Psoas muscle (tissue), 8 donors: ENCODE data around the gene COLEC11. TPM values are rescaled to one million over a fixed set of nuclear protein-coding genes. Genes with fewer than 3 reads are reported as not detected.
"Not testable (repeated sequence)": the region's sequence is repeated elsewhere in the genome, so short reads cannot be mapped to it uniquely, and the experiment has no call there.

ENCODE experiments used
- ATAC-seq, 4 donors: fragments of 200-7000 bp; cut with Tn5 transposase; one replicate each; pipeline ENCODE4 v1.9.1; 2020; ENCODE audit warnings: moderate library complexity in 3 of 4, mild to moderate bottlenecking in 2 of 4
- DNase-seq, 2 donors: peaks; one replicate each; pipeline ENCODE4 v3.0.0-alpha.2; 2020
- H3K27ac ChIP-seq: fragments of 200-600 bp; one replicate; pipeline ENCODE4 v1.8.0; 2022
- H3K27me3 ChIP-seq, 3 donors: fragments of 200-600 bp in 1 of 3; one replicate each; pipeline versions ENCODE4 v1.6.1 to v1.8.0; 2013 to 2022; ENCODE audit warnings: low read length in 2 of 3, mild to moderate bottlenecking in 2 of 3, moderate library complexity in 1 of 3; ENCODE audit not compliant: insufficient read depth in 3 of 3
- H3K36me3 ChIP-seq, 2 donors: fragments of 200-600 bp in 1 of 2; one replicate each; pipeline versions ENCODE4 v1.6.1 to v1.8.0; 2013 to 2022; ENCODE audit warnings: low read depth in 1 of 2, mild to moderate bottlenecking in 1 of 2, moderate library complexity in 1 of 2; ENCODE audit not compliant: insufficient read depth in 1 of 2
- H3K4me1 ChIP-seq: fragments of 200-600 bp; one replicate; pipeline ENCODE4 v1.8.0; 2022
- H3K4me3 ChIP-seq: fragments of 200-600 bp; one replicate; pipeline ENCODE4 v1.8.0; 2022; ENCODE audit warnings: mild to moderate bottlenecking
- H3K9me3 ChIP-seq: fragments of 200-600 bp; one replicate; pipeline ENCODE4 v1.8.0; 2022
- WGBS, 3 donors: extraction: QIAGEN DNeasy Blood & Tissue Kit; methylation state at CpG; one replicate each; pipeline versions ENCODE4 v1.1.6 to v1.1.7; 2013; 5-methylcytosine and 5-hydroxymethylcytosine counted together
- intact Hi-C, 2 donors: fragments of 100-400 bp; cut with DNase I; formaldehyde crosslinking; loops; one replicate each; pipeline versions ENCODE4 v1.11.0 to v1.14.2; 2022
- polyA plus RNA-seq, 3 donors: library from polyadenylated mRNA; stranded (reverse); fragments of 200-250 nt; gene quantifications; one replicate each; pipeline ENCODE4 v1.2.3, GENCODE V29; 2013
- total RNA-seq, 4 donors: library from RNA; stranded (reverse); fragmentation: NEBNext Ultra II Directional in 2 of 4; extraction: Animal tissue kit (Norgen Biotek cat#: 25700) in 2 of 4; gene quantifications; one replicate each; pipeline versions ENCODE4 v1.2.1 to v1.2.4, GENCODE V29; 2021 to 2023
- TF ChIP-seq, protein P1 (sequence below): fragments of 200-600 bp; IDR thresholded peaks from one replicate; pipeline ENCODE4 v1.8.0; 2022; ENCODE audit warnings: antibody characterized with exemption
- donor health status: healthy with polysubstance abuse.
- donor health status: DM: no; HTN: no; CAD: no; lungs with moderate emphysema.
- donor health status: Bipolar disorder and iron deficiency.
- donor health status: healthy.
- donor health status: DM: yes; HTN: yes; CAD: no.
- donor health status: DM: no; HTN: no; CAD: no.
- donor health status: DM: no; HTN: no; CAD: no.
- donor health status: DM: yes; HTN: yes; CAD: no.

The COLEC11 gene
- total and polyA plus RNA-seq, 7 donors: 0.22 to 1.0 (median 0.38) TPM; not detected in 1

DNA sequence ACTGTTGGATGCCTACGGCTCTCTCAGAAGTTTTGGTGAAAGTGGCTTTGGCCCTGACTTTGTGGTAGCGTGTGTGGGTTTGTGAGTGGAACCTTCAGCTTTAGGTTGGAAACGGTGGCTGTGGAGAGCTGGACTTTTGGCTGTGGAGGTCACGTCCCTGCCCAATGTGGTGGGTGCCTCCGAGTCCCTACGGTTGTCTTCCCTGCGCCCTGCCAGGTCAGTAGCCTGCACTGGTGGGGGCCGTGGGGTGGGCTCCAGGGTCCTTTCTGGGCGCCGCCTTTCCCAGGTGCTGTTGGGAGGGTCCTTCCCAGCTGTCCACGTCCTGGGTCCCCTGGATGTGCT lies 11.1 kb downstream of the COLEC11 start:
- ATAC-seq (peak in 1 of 4 donors; percentile 8), DNase-seq (no peak)
- Histone ChIP-seq H3K9me3 (no peaks in the 10 kb centered on the region), H3K27ac (no peak overlapping the region), H3K36me3 (no peaks in the 10 kb centered on the region), H3K27me3 (peaks cover 0 to 18% (median 10%) of the 10 kb centered on the region in 3 donors), H3K4me1 (no peaks in the 10 kb centered on the region), H3K4me3 (no peak overlapping the region)
- intact Hi-C loops: no loop called here
- 80 to 85% (median 84%) methylated on average over 11 of the region's 11 CpGs for WGBS, 3 donors
- TF ChIP-seq, protein P1, sequence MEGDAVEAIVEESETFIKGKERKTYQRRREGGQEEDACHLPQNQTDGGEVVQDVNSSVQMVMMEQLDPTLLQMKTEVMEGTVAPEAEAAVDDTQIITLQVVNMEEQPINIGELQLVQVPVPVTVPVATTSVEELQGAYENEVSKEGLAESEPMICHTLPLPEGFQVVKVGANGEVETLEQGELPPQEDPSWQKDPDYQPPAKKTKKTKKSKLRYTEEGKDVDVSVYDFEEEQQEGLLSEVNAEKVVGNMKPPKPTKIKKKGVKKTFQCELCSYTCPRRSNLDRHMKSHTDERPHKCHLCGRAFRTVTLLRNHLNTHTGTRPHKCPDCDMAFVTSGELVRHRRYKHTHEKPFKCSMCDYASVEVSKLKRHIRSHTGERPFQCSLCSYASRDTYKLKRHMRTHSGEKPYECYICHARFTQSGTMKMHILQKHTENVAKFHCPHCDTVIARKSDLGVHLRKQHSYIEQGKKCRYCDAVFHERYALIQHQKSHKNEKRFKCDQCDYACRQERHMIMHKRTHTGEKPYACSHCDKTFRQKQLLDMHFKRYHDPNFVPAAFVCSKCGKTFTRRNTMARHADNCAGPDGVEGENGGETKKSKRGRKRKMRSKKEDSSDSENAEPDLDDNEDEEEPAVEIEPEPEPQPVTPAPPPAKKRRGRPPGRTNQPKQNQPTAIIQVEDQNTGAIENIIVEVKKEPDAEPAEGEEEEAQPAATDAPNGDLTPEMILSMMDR: no peak

GRCh38 chr2:3606370-3607201 lies 11.7 kb downstream of the COLEC11 start:
- 66 to 76% (median 67%) methylated on average over 37 of the region's 37 CpGs for WGBS, 3 donors
- peak in 1 of 4 donors; percentile 60 for ATAC-seq
- TF ChIP-seq, protein P1: no peak
- no peaks in the 10 kb centered on the region for H3K9me3 ChIP-seq
- peaks cover 0 to 17% (median 9%) of the 10 kb centered on the region in 3 donors for H3K27me3 ChIP-seq
- H3K36me3 ChIP-seq: no peaks in the 10 kb centered on the region
- peak in 1 of 2 donors; percentile 54 for DNase-seq
- intact Hi-C loops: no loop called here
- no peaks in the 10 kb centered on the region for H3K4me1 ChIP-seq
- H3K27ac ChIP-seq: no peak overlapping the region
- H3K4me3 ChIP-seq: no peak overlapping the region

- Histone ChIP-seq H3K27ac (no peak overlapping the region), H3K4me1 (no peaks in the 10 kb centered on the region), H3K27me3 (peaks cover 0 to 12% (median 11%) of the 10 kb centered on the region in 3 donors), H3K36me3 (no peaks in the 10 kb centered on the region), H3K4me3 (no peak overlapping the region), H3K9me3 (no peaks in the 10 kb centered on the region)
- DNase-seq (no peak), ATAC-seq (no peak)
- intact Hi-C loops: no loop called here
- 68 to 76% (median 70%) methylated on average over 19 of the region's 19 CpGs for WGBS, 3 donors
- TF ChIP-seq, protein P1: no peak
Measured at GRCh38 chr2:3608373-3609278, 13.7 kb downstream of the COLEC11 start.

- H3K36me3 ChIP-seq, H3K9me3 ChIP-seq, ATAC-seq, H3K4me3 ChIP-seq, H3K4me1 ChIP-seq, H3K27ac ChIP-seq, intact Hi-C loops, DNase-seq: not testable (repeated sequence)
- H3K27me3 ChIP-seq: peaks cover 0 to 10% (median 8%) of the 10 kb centered on the region in 3 donors
- WGBS, 3 donors: 74 to 90% (median 85%) methylated on average over 4 of the region's 4 CpGs
Measured at GRCh38 chr2:3609279-3609673, 14.4 kb downstream of the COLEC11 start.

GRCh38 chr2:3610415-3610814 lies 15.5 kb downstream of the COLEC11 start:
- Histone ChIP-seq H3K9me3 (no peaks in the 10 kb centered on the region), H3K4me1 (no peaks in the 10 kb centered on the region), H3K27me3 (peaks cover 0 to 9% (median 8%) of the 10 kb centered on the region in 3 donors), H3K27ac (no peak overlapping the region), H3K36me3 (no peaks in the 10 kb centered on the region), H3K4me3 (no peak overlapping the region)
- ATAC-seq: no peak
- TF ChIP-seq, protein P1: no peak
- intact Hi-C loops: no loop called here
- no peak for DNase-seq
- WGBS, 3 donors: 72 to 85% (median 77%) methylated on average over 9 of the region's 9 CpGs
